ENCODE measurements around the gene AGPAT4. TPM values are rescaled to one million over a fixed set of nuclear protein-coding genes. Genes with fewer than 3 reads are reported as not detected.

Gene AGPAT4
- total and polyA plus RNA-seq, 2 experiments from 2014 or later: 3.0 to 3.9 TPM

- Histone ChIP-seq H3K4me1 (ENCODE audit: insufficient read depth) (peaks cover 23% of the 10 kb centered on the region), H3K79me2 (ENCODE audit: insufficient read depth) (peaks cover 39% of the 10 kb centered on the region), H3F3A (ENCODE audit: insufficient read depth) (peaks cover 27% of the 10 kb centered on the region), H3K9me2 (ENCODE audit: insufficient read depth) (no peaks in the 10 kb centered on the region), H3K4me3 (peak overlapping the region; percentile 52), H3K27me3 (replicated peaks; ENCODE audit: insufficient read depth) (no peaks in the 10 kb centered on the region), H3K36me3 (ENCODE audit: low read depth) (no peaks in the 10 kb centered on the region), H2AFZ (peak overlapping the region; percentile 52), H3K9ac (peak overlapping the region; percentile 73), H3K4me2 (ENCODE audit: unreplicated experiment) (peak overlapping the region; percentile 63), H4K20me1 (ENCODE audit: insufficient read depth) (no peaks in the 10 kb centered on the region), H3K9me3 (ENCODE audit: low read depth) (no peaks in the 10 kb centered on the region), H3K27ac (peak overlapping the region; percentile 89)
- no peak for TF ChIP-seq EZH2phosphoT487 (IDR thresholded peaks at IDR 0.05; ENCODE audit: insufficient read depth, low read depth)
- no peak for TF ChIP-seq EZH2 (IDR thresholded peaks at IDR 0.05; ENCODE audit: insufficient read depth, poor library complexity, severe bottlenecking)
- in situ Hi-C loops (cut with MboI): no loop called here
- 2 to 3% methylated on average over 8 of the region's 8 CpGs for WGBS, 2 experiments (ENCODE audit: low coverage in 1 of 2, low lambda C conversion rate in 2 of 2, missing lambda C conversion rate in 2 of 2)
- peak; percentile 97 for DNase-seq
Measured at GRCh38 chr6:161257793-161258457, 15.9 kb downstream of the AGPAT4 start.

- no peak for DNase-seq
- TF ChIP-seq EZH2 (IDR thresholded peaks at IDR 0.05; ENCODE audit: insufficient read depth, poor library complexity, severe bottlenecking) (no peak), EZH2phosphoT487 (IDR thresholded peaks at IDR 0.05; ENCODE audit: insufficient read depth, low read depth) (no peak)
- Histone ChIP-seq H3K79me2 (ENCODE audit: insufficient read depth) (peaks cover 53% of the 10 kb centered on the region), H3K9me3 (ENCODE audit: low read depth) (no peaks in the 10 kb centered on the region), H3K36me3 (ENCODE audit: low read depth) (no peaks in the 10 kb centered on the region), H3K9me2 (ENCODE audit: insufficient read depth) (no peaks in the 10 kb centered on the region), H3K4me1 (ENCODE audit: insufficient read depth) (peaks cover 23% of the 10 kb centered on the region), H4K20me1 (ENCODE audit: insufficient read depth) (no peaks in the 10 kb centered on the region), H2AFZ (no peak overlapping the region), H3K27me3 (replicated peaks; ENCODE audit: insufficient read depth) (no peaks in the 10 kb centered on the region), H3F3A (ENCODE audit: insufficient read depth) (peaks cover 27% of the 10 kb centered on the region), H3K4me2 (ENCODE audit: unreplicated experiment) (no peak overlapping the region), H3K27ac (no peak overlapping the region), H3K9ac (no peak overlapping the region), H3K4me3 (no peak overlapping the region)
- in situ Hi-C loops (cut with MboI): no loop called here
- WGBS, 2 experiments (ENCODE audit: low coverage in 1 of 2, low lambda C conversion rate in 2 of 2, missing lambda C conversion rate in 2 of 2): 95 to 98% methylated on average over 13 of the region's 13 CpGs
Measured at GRCh38 chr6:161256407-161256806, 17.5 kb downstream of the AGPAT4 start.

- H3K79me2 ChIP-seq (ENCODE audit: insufficient read depth): peaks cover 60% of the 10 kb centered on the region
- no peaks in the 10 kb centered on the region for H3K9me2 ChIP-seq (ENCODE audit: insufficient read depth)
- no peaks in the 10 kb centered on the region for H3K27me3 ChIP-seq (replicated peaks; ENCODE audit: insufficient read depth)
- DNase-seq: no peak
- no peak overlapping the region for H3K9ac ChIP-seq
- TF ChIP-seq EZH2phosphoT487 (IDR thresholded peaks at IDR 0.05; ENCODE audit: insufficient read depth, low read depth) (no peak), EZH2 (IDR thresholded peaks at IDR 0.05; ENCODE audit: insufficient read depth, poor library complexity, severe bottlenecking) (no peak)
- H3K36me3 ChIP-seq (ENCODE audit: low read depth): no peaks in the 10 kb centered on the region
- in situ Hi-C loops (cut with MboI): no loop called here
- no peaks in the 10 kb centered on the region for H3K9me3 ChIP-seq (ENCODE audit: low read depth)
- peaks cover 27% of the 10 kb centered on the region for H3F3A ChIP-seq (ENCODE audit: insufficient read depth)
- H4K20me1 ChIP-seq (ENCODE audit: insufficient read depth): no peaks in the 10 kb centered on the region
- H3K4me1 ChIP-seq (ENCODE audit: insufficient read depth): peaks cover 23% of the 10 kb centered on the region
- H3K27ac ChIP-seq: no peak overlapping the region
- no peak overlapping the region for H2AFZ ChIP-seq
- no peak overlapping the region for H3K4me3 ChIP-seq
- 97 to 99% methylated on average over 6 of the region's 6 CpGs for WGBS, 2 experiments (ENCODE audit: low coverage in 1 of 2, low lambda C conversion rate in 2 of 2, missing lambda C conversion rate in 2 of 2)
- no peak overlapping the region for H3K4me2 ChIP-seq (ENCODE audit: unreplicated experiment)
Measured at GRCh38 chr6:161255518-161255917, 18.3 kb downstream of the AGPAT4 start.

GRCh38 chr6:161254464-161255253 is 19.2 kb downstream of the AGPAT4 start:
- H4K20me1 ChIP-seq (ENCODE audit: insufficient read depth): no peaks in the 10 kb centered on the region
- DNase-seq: peak; percentile 41
- H3K9me3 ChIP-seq (ENCODE audit: low read depth): no peaks in the 10 kb centered on the region
- H3K9ac ChIP-seq: peak overlapping the region; percentile 21; the same call in 1 of the 2 replicates
- H3K4me1 ChIP-seq (ENCODE audit: insufficient read depth): peaks cover 23% of the 10 kb centered on the region
- no peak for TF ChIP-seq EZH2 (IDR thresholded peaks at IDR 0.05; ENCODE audit: insufficient read depth, poor library complexity, severe bottlenecking)
- TF ChIP-seq EZH2phosphoT487 (IDR thresholded peaks at IDR 0.05; ENCODE audit: insufficient read depth, low read depth): no peak
- no peaks in the 10 kb centered on the region for H3K36me3 ChIP-seq (ENCODE audit: low read depth)
- in situ Hi-C loops (cut with MboI): no loop called here
- H3K27me3 ChIP-seq (replicated peaks; ENCODE audit: insufficient read depth): no peaks in the 10 kb centered on the region
- H3F3A ChIP-seq (ENCODE audit: insufficient read depth): peaks cover 27% of the 10 kb centered on the region
- H2AFZ ChIP-seq: peak overlapping the region; percentile 40
- peaks cover 69% of the 10 kb centered on the region for H3K79me2 ChIP-seq (ENCODE audit: insufficient read depth)
- no peak overlapping the region for H3K4me2 ChIP-seq (ENCODE audit: unreplicated experiment)
- H3K4me3 ChIP-seq: no peak overlapping the region
- 58 to 62% methylated on average over 17 of the region's 17 CpGs for WGBS, 2 experiments (ENCODE audit: low coverage in 1 of 2, low lambda C conversion rate in 2 of 2, missing lambda C conversion rate in 2 of 2)
- H3K9me2 ChIP-seq (ENCODE audit: insufficient read depth): no peaks in the 10 kb centered on the region
- no peak overlapping the region for H3K27ac ChIP-seq

All from GM23248 (cell line).